Stimulated activated CD4-positive, alpha-beta T cell treated with anti-CD3 and anti-CD28 coated beads, TNF-alpha, amount 100 ng/mL, for 1 hour (primary cell): ENCODE results near the gene TMEM106B.
"Not testable (repeated sequence)": the region's sequence is repeated elsewhere in the genome, so short reads cannot be mapped to it uniquely, and the experiment has no call there.

Experiments used
- DNase-seq, 3 donors: peaks; one replicate each; pipeline ENCODE4 v3.0.0-alpha.2; 2020; ENCODE audit warnings: low read depth in 3 of 3, low spot score in 1 of 3

The TMEM106B gene

GRCh38 chr7:12211054-12211710, at the start of gene TMEM106B:
Gene TMEM106B, plus strand, starts transcription at chr7:12211294. Its CDS starts 3,517 bp downstream, at chr7:12214811.
- peak; percentile 91 to 93 (median 91) for DNase-seq

- DNase-seq = no peak
These were observed 48.5 kb upstream of the TMEM106B start for GRCh38 chr7:12162415-12163113.

- DNase-seq = not testable (repeated sequence)
These were observed 43.0 kb upstream of the TMEM106B start for GRCh38 chr7:12168065-12168464.

- peak in 2 of 3 donors; percentile 9 to 12 for DNase-seq
These were observed 40.9 kb upstream of the TMEM106B start for GRCh38 chr7:12169981-12170820.

- no peak for DNase-seq
These were observed 37.4 kb upstream of the TMEM106B start for GRCh38 chr7:12173671-12174070.

GRCh38 chr7:12174931-12175330, 36.2 kb upstream of the TMEM106B start:
- DNase-seq = no peak

GRCh38 chr7:12178317-12178716, 32.8 kb upstream of the TMEM106B start:
- no peak for DNase-seq

- no peak for DNase-seq
These were observed 16.7 kb upstream of the TMEM106B start for GRCh38 chr7:12194426-12194825.

GRCh38 chr7:12196386-12196785, 14.7 kb upstream of the TMEM106B start:
- no peak for DNase-seq

- DNase-seq = no peak
These were observed 11.7 kb upstream of the TMEM106B start for GRCh38 chr7:12199363-12199762.

- no peak for DNase-seq
These were observed 4.0 kb upstream of the TMEM106B start for GRCh38 chr7:12207046-12207445.

GRCh38 chr7:12209221-12209620, 1.9 kb upstream of the TMEM106B start:
- DNase-seq = no peak

GRCh38 chr7:12210179-12211053, 678 bp upstream of the TMEM106B start:
- peak in 2 of 3 donors; percentile 0 to 5 for DNase-seq

GRCh38 chr7:12211711-12212485, 804 bp downstream of the TMEM106B start:
- DNase-seq = no peak

- no peak for DNase-seq
These were observed 6.2 kb downstream of the TMEM106B start for GRCh38 chr7:12217311-12217710.

- no peak for DNase-seq
These were observed 9.4 kb downstream of the TMEM106B start for GRCh38 chr7:12220389-12221046.

- DNase-seq = no peak
These were observed 10.3 kb downstream of the TMEM106B start for GRCh38 chr7:12221414-12221813.

GRCh38 chr7:12222889-12223579, 11.9 kb downstream of the TMEM106B start:
- DNase-seq = no peak

GRCh38 chr7:12225017-12225416, 13.9 kb downstream of the TMEM106B start:
- DNase-seq = not testable (repeated sequence)
